Activated T-cell treated with anti-CD3 and anti-CD28 coated beads, Interleukin-2, amount 50 U/mL, for 48 hours (primary cell): Measurements from ENCODE around the gene CSF2RB.

Experiments
- DNase-seq, 2 experiments: peaks; one replicate each; pipeline ENCODE4 v3.0.0-alpha.2; 2020

The CSF2RB gene

GRCh38 chr22:36922711-36923110 is 9.3 kb downstream of the CSF2RB start:
- no peak for DNase-seq

DNA sequence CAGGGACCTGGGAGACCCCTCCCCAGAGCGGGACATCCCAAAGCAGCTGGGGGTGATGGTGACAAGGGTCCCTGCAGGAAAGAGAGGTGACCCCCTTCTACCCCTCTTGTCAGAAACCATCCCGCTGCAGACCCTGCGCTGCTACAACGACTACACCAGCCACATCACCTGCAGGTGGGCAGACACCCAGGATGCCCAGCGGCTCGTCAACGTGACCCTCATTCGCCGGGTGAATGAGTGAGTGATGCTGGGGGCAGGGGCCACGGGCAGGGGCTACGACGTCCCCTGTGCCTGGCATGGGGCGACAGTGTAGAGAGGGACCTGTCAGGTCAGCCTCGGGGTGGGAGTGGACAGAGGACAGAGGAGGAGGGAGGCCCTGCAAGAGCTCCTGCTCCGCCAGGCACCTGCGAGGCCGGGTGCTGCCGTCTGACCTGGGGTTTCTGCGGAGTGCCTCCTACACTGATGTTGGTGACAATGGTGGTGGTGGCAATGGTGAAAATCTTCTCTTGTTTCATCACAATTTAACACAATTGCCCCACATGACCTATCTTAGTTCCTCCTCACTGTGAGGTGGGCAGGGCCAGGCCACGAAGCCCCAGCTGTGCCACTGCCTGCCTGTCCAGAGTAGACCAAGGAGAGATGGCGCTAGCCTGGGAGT is 9.8 kb downstream of the CSF2RB start:
- no peak for DNase-seq

- DNase-seq, result no peak
These were observed 10.8 kb downstream of the CSF2RB start for GRCh38 chr22:36924151-36924698.

- DNase-seq, result no peak
These were observed 12.2 kb downstream of the CSF2RB start for GRCh38 chr22:36925388-36926290.

DNA sequence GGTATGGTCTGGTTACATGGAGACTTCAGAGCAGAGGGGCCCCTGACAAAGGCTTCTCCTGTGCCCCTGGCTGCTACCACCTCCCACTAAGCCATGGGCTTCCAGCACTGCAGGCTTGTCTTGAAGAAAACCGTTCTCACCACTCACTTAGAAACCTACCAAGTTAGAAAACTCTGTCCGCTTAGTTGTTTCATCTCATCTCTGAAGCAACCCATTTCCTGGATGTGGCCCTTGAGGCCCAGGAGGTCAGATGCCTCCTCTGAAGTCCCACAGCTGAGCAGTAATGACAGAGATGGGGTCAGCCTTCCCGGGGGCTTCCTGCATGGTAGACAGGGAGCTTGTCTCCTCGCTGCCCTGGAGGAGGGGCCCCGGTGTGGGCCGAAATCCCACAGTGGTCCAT is 12.9 kb downstream of the CSF2RB start:
- DNase-seq, result no peak

DNA sequence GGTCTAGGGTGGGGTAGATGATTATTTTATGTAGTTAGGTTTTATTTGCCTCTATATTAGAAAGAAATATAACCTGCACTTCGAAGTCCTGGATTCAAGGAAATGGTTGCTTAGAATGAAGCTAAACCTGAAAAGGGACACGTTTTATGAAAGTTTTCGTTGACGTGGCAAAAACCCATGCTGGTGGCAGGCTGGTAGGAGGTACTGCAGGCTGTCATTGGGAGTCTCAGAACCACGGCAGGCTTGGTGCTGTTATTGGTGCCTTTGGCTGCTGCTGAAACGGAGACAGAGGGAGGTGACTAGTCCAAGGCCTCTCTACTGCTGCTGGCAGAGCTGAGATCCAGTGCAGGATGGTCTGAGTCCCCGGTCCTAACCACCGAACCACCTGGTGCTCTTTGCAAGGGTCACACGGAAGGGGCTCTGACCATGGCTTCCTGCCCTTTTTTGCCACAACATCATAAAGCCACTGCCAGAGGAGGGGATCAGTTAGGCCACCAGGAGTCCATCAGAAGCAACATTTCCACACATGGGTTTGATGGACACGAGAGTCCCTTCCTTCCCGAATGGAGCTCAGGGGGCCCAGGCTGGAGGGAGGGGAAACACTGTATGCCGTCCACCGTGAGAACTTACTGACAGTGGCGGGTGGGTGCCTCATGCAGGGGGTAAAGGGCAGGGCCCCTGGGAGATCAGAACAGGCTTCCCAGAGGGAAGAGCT is 13.4 kb downstream of the CSF2RB start:
- DNase-seq, result no peak

DNA sequence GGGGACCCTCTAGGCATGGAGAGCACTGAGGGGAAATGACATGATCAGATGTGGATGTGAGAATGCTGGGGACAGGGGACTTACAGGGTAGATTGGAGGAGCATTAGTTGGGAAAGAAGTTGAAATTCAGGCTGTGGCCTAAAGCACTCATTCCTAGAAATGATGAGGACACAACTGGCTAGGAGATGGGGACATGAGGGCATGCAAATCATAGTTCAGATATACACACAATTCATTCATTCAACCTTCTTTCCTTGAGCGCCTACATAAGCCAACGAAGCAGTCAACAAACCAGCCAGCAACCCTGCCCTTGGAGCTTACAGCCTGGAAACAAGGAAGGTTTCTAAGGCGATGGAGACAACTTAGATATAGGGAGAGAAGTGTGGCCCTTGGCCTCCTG is 14.2 kb downstream of the CSF2RB start:
- DNase-seq, result no peak

- no peak for DNase-seq
These were observed 14.8 kb downstream of the CSF2RB start for GRCh38 chr22:36928196-36928595.

GRCh38 chr22:36928786-36929535 is 15.5 kb downstream of the CSF2RB start:
- DNase-seq, result no peak

DNA sequence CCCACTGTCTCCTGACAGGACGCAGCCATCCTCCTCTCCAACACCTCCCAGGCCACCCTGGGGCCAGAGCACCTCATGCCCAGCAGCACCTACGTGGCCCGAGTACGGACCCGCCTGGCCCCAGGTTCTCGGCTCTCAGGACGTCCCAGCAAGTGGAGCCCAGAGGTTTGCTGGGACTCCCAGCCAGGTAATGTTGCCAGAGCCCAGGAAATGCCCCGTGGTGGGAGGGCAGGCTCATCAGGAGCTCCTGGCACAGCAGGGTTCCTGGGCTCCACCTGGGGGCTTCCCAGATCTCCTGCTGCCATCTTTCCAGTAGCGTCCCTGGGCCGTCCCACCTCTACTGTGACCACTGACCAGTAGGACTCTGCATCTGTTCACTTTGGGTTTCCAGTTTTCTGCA is 16.2 kb downstream of the CSF2RB start:
- DNase-seq, result no peak

DNA sequence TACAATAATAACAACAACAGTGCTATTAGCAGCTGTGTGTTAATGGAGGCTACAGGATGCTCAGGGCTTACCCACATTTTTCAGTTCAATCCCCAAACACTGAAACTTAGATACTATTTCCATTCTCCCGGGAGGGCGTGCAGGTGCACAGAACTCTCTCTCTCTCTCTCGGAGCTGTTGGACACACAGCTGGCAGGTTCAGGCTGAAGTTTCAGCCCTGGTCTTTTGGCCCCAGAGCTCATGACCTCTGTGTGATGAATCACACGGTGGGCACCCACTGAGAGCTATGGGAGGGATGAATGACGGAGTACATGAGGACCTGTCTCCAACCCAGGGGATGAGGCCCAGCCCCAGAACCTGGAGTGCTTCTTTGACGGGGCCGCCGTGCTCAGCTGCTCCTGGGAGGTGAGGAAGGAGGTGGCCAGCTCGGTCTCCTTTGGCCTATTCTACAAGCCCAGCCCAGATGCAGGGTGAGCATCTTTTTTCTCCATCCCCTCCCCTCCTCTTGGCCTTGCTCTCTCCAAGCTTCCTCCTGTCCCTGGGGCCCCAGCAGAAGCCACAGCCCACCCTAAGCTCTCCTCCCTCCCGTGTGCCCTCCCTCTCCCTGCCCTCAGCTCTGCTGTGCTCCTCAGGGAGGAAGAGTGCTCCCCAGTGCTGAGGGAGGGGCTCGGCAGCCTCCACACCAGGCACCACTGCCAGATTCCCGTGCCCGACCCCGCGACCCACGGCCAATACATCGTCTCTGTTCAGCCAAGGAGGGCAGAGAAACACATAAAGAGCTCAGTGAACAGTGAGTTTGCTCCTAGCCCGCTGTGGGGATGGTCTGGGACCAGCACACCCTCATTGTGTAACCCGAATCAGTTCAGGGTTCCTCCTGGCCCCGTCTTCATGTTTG is 16.9 kb downstream of the CSF2RB start:
- no peak for DNase-seq

GRCh38 chr22:36931446-36931845 is 18.0 kb downstream of the CSF2RB start:
- no peak for DNase-seq

DNA sequence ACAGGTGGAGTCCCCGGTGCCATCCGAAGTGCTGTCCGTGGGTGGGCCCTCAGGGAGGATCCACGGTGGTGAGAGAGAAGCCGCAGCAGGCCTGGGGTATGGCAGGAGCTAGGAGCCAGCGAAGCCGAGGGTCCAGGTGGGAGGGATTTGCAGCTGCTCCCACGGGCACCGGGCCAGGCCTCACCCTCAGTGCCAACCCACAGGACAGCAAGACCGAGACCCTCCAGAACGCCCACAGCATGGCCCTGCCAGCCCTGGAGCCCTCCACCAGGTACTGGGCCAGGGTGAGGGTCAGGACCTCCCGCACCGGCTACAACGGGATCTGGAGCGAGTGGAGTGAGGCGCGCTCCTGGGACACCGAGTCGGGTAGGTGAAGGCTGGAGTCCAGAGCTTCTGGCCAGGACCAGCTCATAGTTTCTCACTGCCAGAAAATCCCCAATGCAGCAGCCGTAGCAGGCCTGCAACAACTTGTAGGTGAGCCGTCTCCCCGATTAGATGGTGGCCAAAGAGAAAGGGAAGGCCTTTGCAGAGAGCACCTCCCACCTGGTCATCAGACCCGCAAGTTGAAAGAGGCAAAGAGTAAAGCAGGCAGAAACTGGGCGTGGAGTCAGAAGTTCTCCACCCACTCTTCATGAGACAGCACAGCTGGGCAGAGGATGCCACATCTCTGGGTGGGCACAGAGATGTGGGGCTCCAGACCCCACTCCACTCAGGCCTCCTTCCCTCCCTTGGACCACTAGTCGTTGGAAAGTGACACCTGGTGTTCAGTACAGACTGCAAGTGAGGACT is 20.4 kb downstream of the CSF2RB start:
- peak in 1 of 2 experiments; percentile 14 for DNase-seq

DNA sequence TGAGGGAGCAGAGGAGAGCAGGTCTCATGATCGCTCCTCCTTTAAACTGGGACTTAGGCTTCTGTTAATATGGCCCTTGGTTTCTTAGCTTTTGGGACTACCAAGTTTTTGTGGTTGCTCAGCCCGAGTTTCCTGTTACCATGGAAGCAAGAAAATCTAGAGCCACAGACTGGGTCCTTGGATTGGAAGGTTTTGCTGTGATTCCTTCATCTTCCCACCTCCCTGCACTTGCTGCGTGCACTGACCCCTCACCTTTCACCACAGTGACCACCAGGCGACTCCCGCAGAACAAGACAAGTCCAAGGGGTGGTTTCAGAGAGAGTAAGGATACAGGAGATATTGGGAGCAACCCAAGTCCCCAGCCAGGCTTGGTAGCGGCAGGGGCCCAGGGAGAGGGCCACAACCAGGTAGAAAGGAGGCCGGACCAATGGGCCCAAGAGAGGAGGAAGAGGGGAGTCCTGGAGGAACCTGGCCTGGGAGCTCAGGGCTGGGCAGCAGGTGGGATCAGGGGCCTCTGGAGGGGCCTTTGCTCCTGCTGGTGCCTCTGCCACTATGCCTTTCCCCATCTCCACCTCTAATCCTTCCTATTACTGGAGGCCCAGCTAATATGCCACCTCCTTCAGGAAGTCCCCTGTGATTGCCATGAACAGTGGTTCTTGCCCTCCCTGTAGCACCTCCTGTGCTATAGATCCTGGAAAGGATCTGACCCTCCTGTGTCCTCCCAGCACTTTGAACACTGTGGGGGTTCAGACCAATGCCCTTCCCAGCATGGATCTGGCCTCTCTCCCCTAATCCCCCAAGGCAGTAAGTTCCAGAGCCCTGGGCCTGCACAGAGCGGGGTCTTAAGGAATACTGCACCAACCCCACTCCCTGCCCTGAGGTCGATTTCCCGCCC is 21.2 kb downstream of the CSF2RB start:
- peak in 1 of 2 experiments; percentile 9 for DNase-seq

DNA sequence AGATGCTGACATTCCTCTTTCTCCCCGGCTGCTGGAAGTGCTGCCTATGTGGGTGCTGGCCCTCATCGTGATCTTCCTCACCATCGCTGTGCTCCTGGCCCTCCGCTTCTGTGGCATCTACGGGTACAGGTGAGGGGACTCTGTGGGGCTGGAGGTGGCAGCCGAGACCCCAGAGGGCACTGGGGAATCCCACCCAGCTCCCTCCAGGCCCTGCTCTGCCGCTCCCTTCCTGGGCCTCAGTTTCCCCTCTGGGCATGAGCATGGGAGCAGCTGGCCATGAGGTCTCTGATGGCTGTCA is 21.8 kb downstream of the CSF2RB start:
- DNase-seq, result no peak

GRCh38 chr22:36935694-36936093 is 22.3 kb downstream of the CSF2RB start:
- peak in 1 of 2 experiments; percentile 7 for DNase-seq

DNA sequence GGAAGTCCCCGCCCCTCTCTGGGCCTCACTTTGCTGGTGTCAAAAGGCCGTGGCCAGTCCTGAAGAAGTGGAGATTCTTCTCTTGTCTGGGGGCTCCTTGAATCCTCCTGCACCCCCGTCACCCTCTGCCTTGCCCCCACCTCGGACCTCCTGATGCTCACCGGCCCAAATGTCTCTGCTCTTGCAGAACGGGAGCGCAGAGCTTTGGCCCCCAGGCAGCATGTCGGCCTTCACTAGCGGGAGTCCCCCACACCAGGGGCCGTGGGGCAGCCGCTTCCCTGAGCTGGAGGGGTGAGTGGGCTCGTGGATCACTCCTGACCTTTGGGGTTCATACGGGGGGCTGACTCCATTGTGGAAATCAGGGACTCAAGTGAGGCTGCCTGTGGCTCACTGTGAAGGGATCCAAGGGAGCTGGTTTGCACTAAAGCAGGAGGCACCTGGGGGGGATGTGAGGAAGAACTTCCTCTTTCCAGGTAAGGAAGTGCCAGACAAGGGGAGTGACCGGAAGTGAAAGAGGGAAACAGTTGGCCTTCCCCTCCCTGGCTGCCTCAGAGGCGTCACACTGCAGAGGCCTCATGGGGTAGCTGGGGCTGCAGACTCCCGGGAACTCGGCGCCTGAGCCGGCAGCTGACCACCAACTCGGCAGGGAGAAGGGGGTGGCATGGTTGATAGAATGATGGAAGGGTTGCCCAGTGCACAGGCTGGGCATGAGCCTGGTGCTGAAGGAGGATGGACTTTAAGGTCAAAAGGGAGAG is 23.1 kb downstream of the CSF2RB start:
- no peak for DNase-seq

- peak in 1 of 2 experiments; percentile 9 for DNase-seq
These were observed 24.0 kb downstream of the CSF2RB start for GRCh38 chr22:36937319-36938027.
